ENCODE results near the gene SLC1A3.

DNA sequence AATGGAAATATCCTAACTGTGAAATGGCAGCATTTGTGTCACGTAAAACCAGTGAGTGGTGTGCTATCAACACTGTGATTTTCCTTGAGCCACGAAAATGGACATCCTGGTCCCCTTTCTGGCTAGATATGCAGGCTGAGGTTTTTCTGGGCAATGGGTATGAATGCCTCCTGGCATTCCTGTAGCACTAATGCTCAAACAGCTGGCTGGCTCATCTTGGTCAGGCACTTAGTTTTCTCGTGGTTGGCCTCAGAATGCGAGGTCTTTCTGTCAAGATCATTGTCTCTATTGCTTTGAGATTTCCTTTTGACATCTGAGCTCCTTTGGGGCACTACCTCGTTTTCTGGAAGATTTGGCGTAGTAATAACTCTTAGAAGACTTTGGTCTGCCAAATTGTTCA lies 15.6 kb downstream of the SLC1A3 start:
- TF ChIP-seq, protein P1, sequence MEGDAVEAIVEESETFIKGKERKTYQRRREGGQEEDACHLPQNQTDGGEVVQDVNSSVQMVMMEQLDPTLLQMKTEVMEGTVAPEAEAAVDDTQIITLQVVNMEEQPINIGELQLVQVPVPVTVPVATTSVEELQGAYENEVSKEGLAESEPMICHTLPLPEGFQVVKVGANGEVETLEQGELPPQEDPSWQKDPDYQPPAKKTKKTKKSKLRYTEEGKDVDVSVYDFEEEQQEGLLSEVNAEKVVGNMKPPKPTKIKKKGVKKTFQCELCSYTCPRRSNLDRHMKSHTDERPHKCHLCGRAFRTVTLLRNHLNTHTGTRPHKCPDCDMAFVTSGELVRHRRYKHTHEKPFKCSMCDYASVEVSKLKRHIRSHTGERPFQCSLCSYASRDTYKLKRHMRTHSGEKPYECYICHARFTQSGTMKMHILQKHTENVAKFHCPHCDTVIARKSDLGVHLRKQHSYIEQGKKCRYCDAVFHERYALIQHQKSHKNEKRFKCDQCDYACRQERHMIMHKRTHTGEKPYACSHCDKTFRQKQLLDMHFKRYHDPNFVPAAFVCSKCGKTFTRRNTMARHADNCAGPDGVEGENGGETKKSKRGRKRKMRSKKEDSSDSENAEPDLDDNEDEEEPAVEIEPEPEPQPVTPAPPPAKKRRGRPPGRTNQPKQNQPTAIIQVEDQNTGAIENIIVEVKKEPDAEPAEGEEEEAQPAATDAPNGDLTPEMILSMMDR (conservative IDR thresholded peaks at IDR 0.05 in 1 of 2, IDR thresholded peaks at IDR 0.05 in 1 of 2; ENCODE audit: extremely low read depth in 1 of 2, insufficient read depth in 1 of 2, low read depth in 1 of 2, low read length in 2 of 2): no peak
- TF ChIP-seq EZH2 (IDR thresholded peaks at IDR 0.05; ENCODE audit: borderline replicate concordance, low read length): no peak
